IMR-90 (cell line): ENCODE data around the gene MRPL21.

Experiments used
- BHLHE40 ChIP-seq: fragments of 150-350 bp; IDR thresholded peaks from 2 replicates; pipeline ENCODE4 v1.6.1; 2016; ENCODE audit warnings: mild to moderate bottlenecking, low read depth, low read length
- CEBPB ChIP-seq: IDR thresholded peaks from 2 replicates; pipeline ENCODE4 v1.6.1; 2012; ENCODE audit warnings: low read depth, low read length, improper control_type of control experiment
- CTCF ChIP-seq: conservative IDR thresholded peaks from 2 replicates; pipeline ENCODE4 v1.5.1; 2012; ENCODE audit warnings: mild to moderate bottlenecking, low read depth, low read length, improper control_type of control experiment
- FOS ChIP-seq: fragments of 150-350 bp; IDR thresholded peaks from 2 replicates; pipeline ENCODE4 v1.6.1; 2016; ENCODE audit warnings: low read depth, low read length
- MAFK ChIP-seq: IDR thresholded peaks from 2 replicates; pipeline ENCODE4 v1.6.1; 2012; ENCODE audit warnings: low read depth, low read length, improper control_type of control experiment
- POLR2A ChIP-seq: IDR thresholded peaks from 2 replicates; pipeline ENCODE4 v1.6.1; 2012; ENCODE audit warnings: mild to moderate bottlenecking, low read depth, low read length
- RAD21 ChIP-seq: IDR thresholded peaks from 2 replicates; pipeline ENCODE4 v1.6.1; 2012; ENCODE audit warnings: low read length, improper control_type of control experiment
- RFX5 ChIP-seq: IDR thresholded peaks from 2 replicates; pipeline ENCODE4 v1.8.0; 2012; ENCODE audit warnings: low read depth, mild to moderate bottlenecking, low read length, moderate library complexity
- SMC3 ChIP-seq: fragments of 150-350 bp; IDR thresholded peaks from 2 replicates; pipeline ENCODE4 v1.6.1; 2016; ENCODE audit warnings: low read depth, mild to moderate bottlenecking, antibody characterized with exemption, low read length, moderate library complexity
- USF2 ChIP-seq: fragments of 150-350 bp; IDR thresholded peaks from 2 replicates; pipeline ENCODE4 v1.6.1; 2017; ENCODE audit warnings: mild to moderate bottlenecking, antibody characterized with exemption, low read length, low read depth
- TF ChIP-seq, protein P1 (sequence below): fragments of 150-350 bp; IDR thresholded peaks from 2 replicates; pipeline ENCODE4 v1.6.1; 2016; ENCODE audit warnings: low read depth, mild to moderate bottlenecking, low read length, moderate library complexity, borderline replicate concordance

DNA sequence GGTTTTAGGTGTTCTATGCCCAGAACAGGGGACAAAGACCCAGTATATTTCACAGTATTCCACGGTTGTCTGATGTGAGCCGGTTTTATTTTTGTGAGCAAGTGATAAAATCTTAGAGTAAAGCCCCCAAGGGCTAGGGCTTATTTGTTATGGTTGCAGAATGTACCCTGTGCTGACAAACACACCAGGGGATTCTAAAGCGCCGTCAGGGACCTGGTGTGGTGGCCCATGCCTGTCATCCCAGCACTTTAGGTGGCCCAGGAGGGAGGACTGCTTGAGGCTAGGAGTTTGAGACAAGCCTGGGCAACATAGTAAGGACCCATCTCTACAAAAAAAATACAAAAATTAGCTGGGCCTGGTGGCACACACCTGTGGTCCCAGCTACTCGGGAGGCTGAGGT lies 22.8 kb downstream of the MRPL21 start:
- TF ChIP-seq, protein P1, sequence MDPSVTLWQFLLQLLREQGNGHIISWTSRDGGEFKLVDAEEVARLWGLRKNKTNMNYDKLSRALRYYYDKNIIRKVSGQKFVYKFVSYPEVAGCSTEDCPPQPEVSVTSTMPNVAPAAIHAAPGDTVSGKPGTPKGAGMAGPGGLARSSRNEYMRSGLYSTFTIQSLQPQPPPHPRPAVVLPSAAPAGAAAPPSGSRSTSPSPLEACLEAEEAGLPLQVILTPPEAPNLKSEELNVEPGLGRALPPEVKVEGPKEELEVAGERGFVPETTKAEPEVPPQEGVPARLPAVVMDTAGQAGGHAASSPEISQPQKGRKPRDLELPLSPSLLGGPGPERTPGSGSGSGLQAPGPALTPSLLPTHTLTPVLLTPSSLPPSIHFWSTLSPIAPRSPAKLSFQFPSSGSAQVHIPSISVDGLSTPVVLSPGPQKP: no peak
- TF ChIP-seq POLR2A (no peak), CTCF (no peak), CEBPB (no peak), BHLHE40 (no peak), USF2 (no peak), SMC3 (no peak), RAD21 (no peak), FOS (no peak), MAFK (no peak), RFX5 (no peak)
